GM15510 (cell line): Measurements from ENCODE around the gene THSD7B.

Source experiments
- POLR2A ChIP-seq: IDR thresholded peaks from 3 replicates; pipeline ENCODE4 v1.6.1; 2011; ENCODE audit warnings: borderline replicate concordance; ENCODE audit not compliant: insufficient read length; ENCODE audit errors: extremely low read depth

THSD7B gene

GRCh38 chr2:137155356-137156104 is 390.2 kb downstream of the THSD7B start:
- no peak for TF ChIP-seq POLR2A

GRCh38 chr2:137156221-137156844 is 391.0 kb downstream of the THSD7B start:
- TF ChIP-seq POLR2A, result no peak

- TF ChIP-seq POLR2A, result no peak
These were observed 392.5 kb downstream of the THSD7B start for GRCh38 chr2:137157851-137158250.

- TF ChIP-seq POLR2A, result no peak
These were observed 395.9 kb downstream of the THSD7B start for GRCh38 chr2:137161250-137161649.

GRCh38 chr2:137165968-137166367 is 400.6 kb downstream of the THSD7B start:
- TF ChIP-seq POLR2A, result no peak

GRCh38 chr2:137167651-137168050 is 402.3 kb downstream of the THSD7B start:
- TF ChIP-seq POLR2A, result no peak

- TF ChIP-seq POLR2A, result no peak
These were observed 403.2 kb downstream of the THSD7B start for GRCh38 chr2:137168552-137168951.

- no peak for TF ChIP-seq POLR2A
These were observed 406.8 kb downstream of the THSD7B start for GRCh38 chr2:137172162-137172561.

- TF ChIP-seq POLR2A, result no peak
These were observed 408.1 kb downstream of the THSD7B start for GRCh38 chr2:137173463-137173862.

GRCh38 chr2:137175246-137175645 is 409.9 kb downstream of the THSD7B start:
- TF ChIP-seq POLR2A, result no peak

GRCh38 chr2:137178951-137179377 is 413.6 kb downstream of the THSD7B start:
- no peak for TF ChIP-seq POLR2A

GRCh38 chr2:137179542-137179941 is 414.2 kb downstream of the THSD7B start:
- TF ChIP-seq POLR2A, result no peak

GRCh38 chr2:137180012-137180411 is 414.7 kb downstream of the THSD7B start:
- TF ChIP-seq POLR2A, result no peak

- no peak for TF ChIP-seq POLR2A
These were observed 416.0 kb downstream of the THSD7B start for GRCh38 chr2:137181370-137181769.

GRCh38 chr2:137182071-137182470 is 416.7 kb downstream of the THSD7B start:
- no peak for TF ChIP-seq POLR2A
